Lung (tissue), 12 donors: ENCODE results near the gene UBL7. TPM values are rescaled to one million over a fixed set of nuclear protein-coding genes. Genes with fewer than 3 reads are reported as not detected.

Experiments used
- ATAC-seq: fragments of 200-7000 bp; cut with Tn5 transposase; one replicate; pipeline ENCODE4 v1.9.1; 2020; ENCODE audit warnings: moderate number of reproducible peaks; ENCODE audit not compliant: insufficient read depth, low FRiP score
- DNase-seq, 3 donors: peaks; one replicate each; pipeline ENCODE4 v3.0.0-alpha.2; 2013 to 2017
- H3K27ac ChIP-seq, 2 donors: one replicate each; pipeline ENCODE4 v1.5.1; 2013; ENCODE audit warnings: mild to moderate bottlenecking in 2 of 2, moderate library complexity in 2 of 2, control low read depth in 1 of 2, inconsistent platforms in 1 of 2, low read depth in 1 of 2, low read length in 1 of 2
- H3K27me3 ChIP-seq, 3 donors: one replicate each; pipeline ENCODE4 v1.5.1; 2013; ENCODE audit warnings: low read length in 2 of 3; ENCODE audit not compliant: control insufficient read depth in 3 of 3, insufficient read depth in 3 of 3
- H3K36me3 ChIP-seq, 4 donors: one replicate each; pipeline ENCODE4 v1.5.1; 2013; ENCODE audit warnings: low read length in 4 of 4, mild to moderate bottlenecking in 1 of 4, moderate library complexity in 1 of 4; ENCODE audit not compliant: control insufficient read depth in 4 of 4, insufficient read depth in 4 of 4
- H3K4me1 ChIP-seq, 5 donors: one replicate each; pipeline ENCODE4 v1.5.1; 2013; ENCODE audit warnings: low read length in 5 of 5, mild to moderate bottlenecking in 2 of 5, moderate library complexity in 1 of 5; ENCODE audit not compliant: control insufficient read depth in 5 of 5, insufficient read depth in 5 of 5
- H3K4me3 ChIP-seq: one replicate; pipeline ENCODE4 v1.5.1; 2013; ENCODE audit warnings: mild to moderate bottlenecking, control low read depth, moderate library complexity
- H3K9ac ChIP-seq, 2 donors: one replicate each; pipeline ENCODE4 v1.5.1; 2013; ENCODE audit warnings: low read length in 2 of 2, control low read depth in 1 of 2; ENCODE audit not compliant: insufficient read depth in 1 of 2
- H3K9me3 ChIP-seq, 4 donors: one replicate each; pipeline ENCODE4 v1.5.1; 2013; ENCODE audit warnings: low read length in 3 of 4, mild to moderate bottlenecking in 1 of 4, moderate library complexity in 1 of 4; ENCODE audit not compliant: control insufficient read depth in 4 of 4, insufficient read depth in 3 of 4
- WGBS, 2 donors: extraction: QIAGEN DNeasy Blood & Tissue Kit; methylation state at CpG; one replicate each; pipeline ENCODE4 v1.1.7; 2013; 5-methylcytosine and 5-hydroxymethylcytosine counted together
- polyA plus RNA-seq, 2 donors: library from polyadenylated mRNA; stranded (reverse); fragments of 200-250 nt; gene quantifications; one replicate each; pipeline ENCODE4 v1.2.1, GENCODE V29; 2013
- total RNA-seq, 2 donors: library from RNA; depleted of rRNA in 1 of 2; stranded (reverse); fragments of >200 nt in 1 of 2; gene quantifications; one replicate each; pipeline ENCODE4 v1.2.1, GENCODE V29; 2014 to 2021
- TF ChIP-seq, protein P1 (sequence below): IDR thresholded peaks from 2 replicates; pipeline ENCODE4 v1.5.1; 2012; ENCODE audit warnings: mild to moderate bottlenecking; ENCODE audit errors: control extremely low read depth, extremely low read depth
- donor health status: control.
- donor health status: control.
- donor health status: Bipolar disorder and iron deficiency.
- donor health status: healthy.
- donor health status: DM: yes; HTN: yes; CAD: no.

UBL7 gene
- total and polyA plus RNA-seq, 4 donors = 31.8 to 48.0 (median 40.4) TPM

GRCh38 chr15:74399511-74400312 lies 61.2 kb downstream of the UBL7 start:
- Histone ChIP-seq H3K4me3 (no peak overlapping the region), H3K36me3 (no peaks in the 10 kb centered on the region), H3K9ac (no peak overlapping the region), H3K4me1 (peaks cover 0 to 19% (median 11%) of the 10 kb centered on the region in 5 donors), H3K27ac (no peak overlapping the region), H3K9me3 (no peaks in the 10 kb centered on the region), H3K27me3 (no peaks in the 10 kb centered on the region)
- WGBS, 2 donors = 31 to 33% methylated on average over 5 of the region's 5 CpGs
- DNase-seq (no peak), ATAC-seq (no peak)
- TF ChIP-seq, protein P1, sequence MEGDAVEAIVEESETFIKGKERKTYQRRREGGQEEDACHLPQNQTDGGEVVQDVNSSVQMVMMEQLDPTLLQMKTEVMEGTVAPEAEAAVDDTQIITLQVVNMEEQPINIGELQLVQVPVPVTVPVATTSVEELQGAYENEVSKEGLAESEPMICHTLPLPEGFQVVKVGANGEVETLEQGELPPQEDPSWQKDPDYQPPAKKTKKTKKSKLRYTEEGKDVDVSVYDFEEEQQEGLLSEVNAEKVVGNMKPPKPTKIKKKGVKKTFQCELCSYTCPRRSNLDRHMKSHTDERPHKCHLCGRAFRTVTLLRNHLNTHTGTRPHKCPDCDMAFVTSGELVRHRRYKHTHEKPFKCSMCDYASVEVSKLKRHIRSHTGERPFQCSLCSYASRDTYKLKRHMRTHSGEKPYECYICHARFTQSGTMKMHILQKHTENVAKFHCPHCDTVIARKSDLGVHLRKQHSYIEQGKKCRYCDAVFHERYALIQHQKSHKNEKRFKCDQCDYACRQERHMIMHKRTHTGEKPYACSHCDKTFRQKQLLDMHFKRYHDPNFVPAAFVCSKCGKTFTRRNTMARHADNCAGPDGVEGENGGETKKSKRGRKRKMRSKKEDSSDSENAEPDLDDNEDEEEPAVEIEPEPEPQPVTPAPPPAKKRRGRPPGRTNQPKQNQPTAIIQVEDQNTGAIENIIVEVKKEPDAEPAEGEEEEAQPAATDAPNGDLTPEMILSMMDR = no peak

DNA sequence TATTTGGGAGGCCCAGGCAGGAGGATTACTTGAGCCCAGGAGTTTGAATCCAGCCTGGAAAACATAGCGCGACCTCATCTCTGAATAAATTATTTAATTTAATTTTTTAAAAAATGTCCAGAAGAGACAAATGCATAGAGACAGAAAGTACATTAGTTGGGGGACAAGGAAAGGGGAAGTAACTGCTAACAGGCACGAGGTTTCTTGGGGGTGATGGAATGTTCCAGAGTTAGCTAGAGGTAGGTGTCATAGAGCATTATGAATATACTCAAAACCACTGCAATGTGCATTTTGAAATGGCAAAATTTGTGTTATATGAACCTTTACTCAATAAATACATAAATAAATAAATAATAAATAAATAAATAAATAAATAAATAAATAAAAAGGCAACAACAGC lies 61.9 kb downstream of the UBL7 start:
- Histone ChIP-seq H3K9me3 (no peaks in the 10 kb centered on the region), H3K36me3 (no peaks in the 10 kb centered on the region), H3K27ac (no peak overlapping the region), H3K4me1 (peaks cover 0 to 19% (median 8%) of the 10 kb centered on the region in 5 donors), H3K9ac (no peak overlapping the region), H3K27me3 (no peaks in the 10 kb centered on the region), H3K4me3 (no peak overlapping the region)
- ATAC-seq = no peak
- WGBS, 2 donors = 76 to 83% methylated on average over 3 of the region's 3 CpGs
- no peak for DNase-seq
- TF ChIP-seq, protein P1 = no peak

DNA sequence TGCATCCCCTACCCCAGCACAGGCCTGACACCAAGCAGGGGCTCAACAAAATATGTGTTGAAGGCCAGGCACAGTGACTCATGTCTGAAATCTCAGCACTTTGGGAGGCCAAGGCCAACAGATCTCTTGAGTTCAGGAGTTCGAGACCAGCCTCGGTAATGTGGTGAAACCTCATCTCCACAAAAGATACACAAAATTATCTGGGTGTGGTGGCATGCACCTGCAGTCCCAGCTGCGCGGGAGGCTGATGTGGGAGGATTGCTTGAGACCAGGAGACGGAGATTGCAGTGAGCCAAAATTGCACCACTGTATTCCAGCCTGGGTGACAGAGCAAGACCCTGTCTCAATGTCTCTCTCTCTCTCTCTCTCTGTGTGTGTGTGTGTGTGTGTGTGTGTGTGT lies 62.8 kb downstream of the UBL7 start:
- DNase-seq (no peak), ATAC-seq (no peak)
- Histone ChIP-seq H3K27me3 (no peaks in the 10 kb centered on the region), H3K4me3 (no peak overlapping the region), H3K27ac (no peak overlapping the region), H3K9me3 (no peaks in the 10 kb centered on the region), H3K36me3 (no peaks in the 10 kb centered on the region), H3K4me1 (peaks cover 0 to 15% (median 0%) of the 10 kb centered on the region in 5 donors), H3K9ac (no peak overlapping the region)
- TF ChIP-seq, protein P1 = no peak
- WGBS, 2 donors = 91 to 92% methylated on average over 5 of the region's 5 CpGs
